ENCODE data around the gene ASAP3. TPM values are rescaled to one million over a fixed set of nuclear protein-coding genes. Genes with fewer than 3 reads are reported as not detected.
A peak's percentile ranks its signal among the peaks of the same experiment; 100 is the strongest.

Gene ASAP3
- 1.6 and 4.7 TPM in 2 replicates for total RNA-seq (2014; rRNA removed; shearing (Covaris generic); ENCODE audit: low replicate concordance)

GRCh38 chr1:23483321-23484252 lies at the start of gene ASAP3:
ASAP3 (minus strand) TSS chr1:23484179; CDS start chr1:23484133, 46 bp downstream.
- DNase-seq (ENCODE audit: low read depth): no peak
- in situ Hi-C loops (cut with HindIII; ENCODE audit: low pct_unique_long_range_greater_than_20kb, low sequenced_read_pairs): no loop called here

DNA sequence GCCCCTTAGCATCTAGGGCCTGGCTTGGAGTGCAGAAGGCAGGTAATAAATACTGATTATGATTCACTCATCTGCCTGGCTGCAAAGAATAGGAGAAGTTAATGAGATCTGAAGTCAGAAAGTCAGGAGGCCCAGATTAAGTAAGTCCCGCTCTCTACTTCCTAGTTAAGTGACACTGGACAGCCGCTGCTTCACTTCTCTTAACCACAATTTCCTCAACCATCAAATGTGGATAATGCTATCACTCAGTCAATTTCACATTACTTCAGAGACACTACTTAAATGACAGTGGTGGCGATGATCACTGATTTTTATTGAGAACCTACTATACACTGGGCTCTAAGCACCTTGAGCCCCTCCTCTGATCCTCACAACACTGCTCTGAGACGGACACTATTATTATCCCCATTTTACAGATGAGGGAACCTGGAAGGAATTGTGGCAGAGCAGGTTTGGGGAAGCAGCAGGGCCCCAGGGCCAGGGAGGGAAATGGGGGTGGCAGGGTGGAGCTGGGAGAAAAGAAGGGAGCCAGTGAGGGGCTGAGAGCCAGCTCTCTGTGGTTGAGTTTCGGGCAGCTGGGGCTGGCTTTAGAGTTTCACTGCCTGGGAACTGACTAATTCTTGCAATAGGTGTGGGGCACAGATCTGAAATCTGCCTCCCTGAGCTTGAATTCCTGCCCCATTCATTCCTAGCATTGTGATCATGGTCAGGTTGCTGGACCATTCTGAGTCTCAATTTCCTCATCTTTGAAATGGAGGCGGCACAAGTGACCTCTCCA lies 49.5 kb upstream of the ASAP3 start:
- in situ Hi-C loops (cut with HindIII; ENCODE audit: low pct_unique_long_range_greater_than_20kb, low sequenced_read_pairs): no loop called here
- DNase-seq (ENCODE audit: low read depth): no peak

GRCh38 chr1:23531562-23532094 lies 47.6 kb upstream of the ASAP3 start:
- DNase-seq (ENCODE audit: low read depth): no peak
- in situ Hi-C loops (cut with HindIII; ENCODE audit: low pct_unique_long_range_greater_than_20kb, low sequenced_read_pairs): no loop called here

DNA sequence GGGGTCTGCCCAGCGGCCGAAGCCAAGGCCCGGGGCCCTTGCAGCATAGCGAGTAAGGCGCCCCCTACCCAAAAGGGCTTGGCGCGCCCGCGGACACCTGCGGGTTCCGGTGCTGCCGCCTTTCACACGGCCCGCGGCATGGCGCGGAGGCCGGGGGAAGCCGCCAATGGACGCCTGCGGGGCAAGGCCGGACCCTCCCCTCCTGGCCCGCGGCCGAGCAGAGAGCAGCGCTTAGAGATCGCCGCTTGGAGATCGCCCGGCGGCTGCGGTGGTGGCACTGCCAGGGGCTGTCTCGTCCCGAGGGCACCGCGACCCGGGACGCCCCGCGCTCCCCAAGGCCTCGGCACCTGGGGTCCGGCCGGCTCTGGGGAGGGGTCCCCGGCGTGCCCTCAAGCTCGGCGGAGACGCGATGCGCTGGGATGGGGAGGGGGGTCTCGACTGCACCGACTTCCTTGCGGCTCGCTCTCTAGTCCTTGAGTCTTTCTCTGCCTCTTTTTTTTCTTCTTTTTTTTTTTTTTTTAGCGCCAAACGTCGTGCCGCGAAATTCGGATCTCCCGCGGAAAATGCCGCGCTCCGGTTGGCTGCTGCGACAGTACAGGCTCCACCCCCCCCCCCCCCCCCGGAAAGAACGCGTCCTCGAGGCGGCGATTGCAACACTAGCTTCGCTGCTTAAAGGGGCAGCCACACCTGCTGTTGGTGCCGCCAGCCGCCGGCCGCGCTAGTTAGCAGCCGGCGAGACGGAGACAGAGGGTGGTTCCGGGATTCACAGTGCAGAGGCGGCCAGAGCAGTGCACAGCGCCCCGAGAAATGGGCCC lies 47.0 kb upstream of the ASAP3 start, which contains the start of gene E2F2:
E2F2 (minus strand) TSS at position 487 of the 815 bp plus-strand sequence; CDS start at position 47, 440 bp downstream.
- in situ Hi-C loops (cut with HindIII; ENCODE audit: low pct_unique_long_range_greater_than_20kb, low sequenced_read_pairs): no loop called here
- peak; percentile 91 for DNase-seq (ENCODE audit: low read depth)

DNA sequence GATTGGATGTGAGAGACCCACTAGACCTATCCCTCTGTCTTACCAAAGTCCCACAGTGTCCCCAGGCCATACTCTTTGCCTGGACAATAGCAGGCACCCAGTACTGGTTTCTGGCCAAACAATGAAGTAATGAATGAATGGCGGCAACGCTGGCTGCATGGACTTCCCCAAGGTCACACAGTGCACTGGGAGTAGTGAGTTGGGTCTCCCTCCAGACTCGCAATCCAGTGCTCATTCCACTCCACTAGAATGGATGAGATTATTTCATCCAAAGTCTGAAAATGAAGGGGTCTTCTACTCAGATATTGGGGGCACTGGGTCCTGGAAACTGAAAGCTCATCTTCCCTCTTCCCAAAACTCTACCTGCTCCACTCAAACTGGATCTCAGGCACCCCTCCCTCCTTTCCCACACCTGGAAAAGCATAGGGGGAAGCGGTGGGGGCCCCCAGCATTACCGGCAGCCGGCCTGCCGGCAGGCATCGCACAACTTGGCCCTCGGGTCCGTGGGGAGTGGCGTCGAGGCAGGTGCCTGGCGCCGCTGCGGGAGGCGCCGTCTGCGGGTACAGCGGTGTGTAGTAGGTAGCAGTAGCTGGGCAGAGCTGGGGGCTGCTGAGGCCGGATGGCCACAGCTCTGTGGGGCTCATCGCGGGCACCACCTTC lies 46.2 kb upstream of the ASAP3 start:
- DNase-seq (ENCODE audit: low read depth): no peak
- in situ Hi-C loops (cut with HindIII; ENCODE audit: low pct_unique_long_range_greater_than_20kb, low sequenced_read_pairs): no loop called here

GRCh38 chr1:23529146-23530086 lies 45.4 kb upstream of the ASAP3 start:
- no peak for DNase-seq (ENCODE audit: low read depth)
- in situ Hi-C loops (cut with HindIII; ENCODE audit: low pct_unique_long_range_greater_than_20kb, low sequenced_read_pairs): no loop called here

GRCh38 chr1:23528250-23528978 lies 44.4 kb upstream of the ASAP3 start:
- in situ Hi-C loops (cut with HindIII; ENCODE audit: low pct_unique_long_range_greater_than_20kb, low sequenced_read_pairs): no loop called here
- DNase-seq (ENCODE audit: low read depth): peak; percentile 87

- DNase-seq (ENCODE audit: low read depth): no peak
- in situ Hi-C loops (cut with HindIII; ENCODE audit: low pct_unique_long_range_greater_than_20kb, low sequenced_read_pairs): no loop called here
Observed at GRCh38 chr1:23527900-23528249, 43.9 kb upstream of the ASAP3 start.

DNA sequence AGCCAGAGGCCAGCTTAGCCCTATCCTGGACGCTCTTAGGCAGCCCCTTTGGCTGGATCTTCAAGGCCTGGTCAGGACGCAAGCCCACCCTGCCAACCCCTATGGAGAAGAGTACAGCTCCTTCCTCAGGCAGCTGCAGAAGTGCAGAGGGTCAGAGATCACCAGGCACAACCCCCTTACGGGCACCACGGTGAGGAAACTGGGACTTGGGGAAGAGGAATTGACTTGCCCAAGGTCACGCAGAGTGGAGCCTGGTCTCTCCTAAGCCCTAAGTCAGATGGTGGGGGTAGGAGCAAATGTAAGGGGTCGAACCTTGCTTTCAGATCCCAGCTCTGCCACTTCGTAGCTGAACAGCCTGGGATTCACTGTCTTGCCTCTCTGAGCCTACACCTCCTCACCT lies 43.4 kb upstream of the ASAP3 start:
- DNase-seq (ENCODE audit: low read depth): no peak
- in situ Hi-C loops (cut with HindIII; ENCODE audit: low pct_unique_long_range_greater_than_20kb, low sequenced_read_pairs): no loop called here

DNA sequence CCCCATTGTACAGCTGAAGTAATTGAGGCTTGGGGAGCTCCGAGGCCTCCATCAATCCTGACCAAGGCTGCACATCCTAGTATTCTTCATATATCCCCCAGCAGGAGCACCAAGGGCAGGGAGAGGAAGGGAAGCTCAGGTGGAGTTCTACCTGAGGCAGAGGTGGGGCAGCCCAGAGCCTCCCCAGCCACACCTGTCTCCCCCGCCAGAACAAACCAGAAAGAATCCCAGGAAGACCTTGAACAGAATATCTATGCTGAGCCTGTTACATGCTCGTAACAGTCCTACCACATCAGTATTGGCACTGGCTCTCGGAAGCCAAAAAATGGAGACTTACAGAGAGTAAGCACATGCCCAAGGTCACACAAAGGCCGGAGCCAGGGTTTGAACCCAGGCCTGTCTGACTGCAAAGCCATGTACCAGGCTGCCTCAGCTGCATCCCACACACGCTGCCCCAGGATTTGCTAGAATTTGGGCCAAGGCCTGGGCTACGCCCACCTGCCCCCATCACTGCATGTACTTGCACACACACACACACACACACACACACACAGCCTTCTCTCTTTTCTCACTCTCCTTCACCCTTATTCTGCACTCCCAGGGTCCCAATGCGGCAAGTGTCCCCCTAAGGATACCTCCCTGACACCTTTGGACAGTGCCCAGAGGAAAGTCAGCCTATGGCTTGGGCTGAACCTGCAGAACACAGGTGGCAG lies 42.5 kb upstream of the ASAP3 start:
- DNase-seq (ENCODE audit: low read depth): no peak
- in situ Hi-C loops (cut with HindIII; ENCODE audit: low pct_unique_long_range_greater_than_20kb, low sequenced_read_pairs): no loop called here

DNA sequence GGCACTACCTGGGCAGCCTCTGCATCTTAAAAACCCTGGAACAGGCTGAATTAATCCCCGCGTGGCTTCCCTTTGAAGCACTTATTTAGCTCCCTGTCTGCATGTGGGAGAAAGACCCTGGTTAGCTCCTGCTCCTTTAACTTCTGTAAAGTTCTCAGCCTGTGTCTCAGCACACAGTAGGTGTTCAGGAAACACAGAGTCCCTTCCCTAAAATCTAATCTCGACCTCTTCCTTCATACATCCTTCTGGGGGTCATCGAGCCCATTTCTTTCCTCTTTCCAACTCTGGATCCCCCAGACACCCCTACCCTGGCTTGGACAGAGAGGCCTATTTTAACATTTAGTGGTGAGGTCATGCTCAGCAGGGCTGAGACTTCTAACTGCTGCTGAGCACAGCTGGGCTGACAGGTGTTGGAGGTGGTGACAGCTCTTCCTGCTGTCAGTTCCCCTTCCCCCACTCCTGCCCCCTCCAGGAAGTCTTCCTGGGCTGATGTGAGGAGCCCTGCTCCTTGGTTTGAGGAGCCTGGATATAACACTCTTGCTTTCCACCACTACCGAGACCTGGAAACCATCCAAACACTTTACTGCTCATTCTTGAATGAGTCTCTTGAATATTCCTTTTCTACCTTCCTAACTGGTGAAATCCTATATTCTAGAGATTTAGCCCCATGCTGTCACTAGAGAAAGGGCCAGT lies 41.7 kb upstream of the ASAP3 start:
- in situ Hi-C loops (cut with HindIII; ENCODE audit: low pct_unique_long_range_greater_than_20kb, low sequenced_read_pairs): no loop called here
- no peak for DNase-seq (ENCODE audit: low read depth)

DNA sequence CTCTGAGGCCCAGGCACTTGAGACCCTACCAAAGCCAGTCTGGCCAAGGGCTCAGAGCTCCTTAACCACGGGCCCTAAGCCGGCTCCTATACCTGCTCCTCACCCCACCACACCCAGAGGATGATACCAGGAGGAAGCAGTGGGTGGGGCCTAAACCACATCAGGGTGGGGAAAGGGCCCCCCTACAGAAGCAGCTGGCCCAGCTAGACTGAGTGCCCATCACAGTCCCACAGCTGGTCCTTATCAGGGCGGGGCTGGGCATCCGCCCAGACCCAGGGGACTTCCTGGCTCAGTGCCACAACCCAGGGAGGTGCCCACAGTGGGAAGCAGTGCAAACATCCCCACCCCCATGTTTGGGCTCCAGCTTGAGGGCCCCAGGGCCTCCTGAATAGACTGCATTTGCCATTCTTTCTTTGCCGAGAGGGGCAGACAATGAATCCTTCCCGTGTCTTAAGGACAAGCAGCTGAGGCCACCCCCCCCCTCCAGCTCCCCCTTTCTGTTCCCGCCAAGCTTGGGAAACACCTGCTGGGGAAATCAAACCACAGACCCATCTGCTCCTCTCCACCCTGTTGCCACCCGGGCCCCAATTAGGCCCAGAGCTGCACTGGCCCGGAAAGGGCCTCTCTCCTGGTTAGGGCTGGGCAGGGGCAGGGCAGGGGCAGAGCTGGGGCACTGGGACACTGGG lies 40.9 kb upstream of the ASAP3 start:
- no peak for DNase-seq (ENCODE audit: low read depth)
- in situ Hi-C loops (cut with HindIII; ENCODE audit: low pct_unique_long_range_greater_than_20kb, low sequenced_read_pairs): no loop called here

GRCh38 chr1:23524163-23524562 lies 40.2 kb upstream of the ASAP3 start:
- in situ Hi-C loops (cut with HindIII; ENCODE audit: low pct_unique_long_range_greater_than_20kb, low sequenced_read_pairs): no loop called here
- no peak for DNase-seq (ENCODE audit: low read depth)

DNA sequence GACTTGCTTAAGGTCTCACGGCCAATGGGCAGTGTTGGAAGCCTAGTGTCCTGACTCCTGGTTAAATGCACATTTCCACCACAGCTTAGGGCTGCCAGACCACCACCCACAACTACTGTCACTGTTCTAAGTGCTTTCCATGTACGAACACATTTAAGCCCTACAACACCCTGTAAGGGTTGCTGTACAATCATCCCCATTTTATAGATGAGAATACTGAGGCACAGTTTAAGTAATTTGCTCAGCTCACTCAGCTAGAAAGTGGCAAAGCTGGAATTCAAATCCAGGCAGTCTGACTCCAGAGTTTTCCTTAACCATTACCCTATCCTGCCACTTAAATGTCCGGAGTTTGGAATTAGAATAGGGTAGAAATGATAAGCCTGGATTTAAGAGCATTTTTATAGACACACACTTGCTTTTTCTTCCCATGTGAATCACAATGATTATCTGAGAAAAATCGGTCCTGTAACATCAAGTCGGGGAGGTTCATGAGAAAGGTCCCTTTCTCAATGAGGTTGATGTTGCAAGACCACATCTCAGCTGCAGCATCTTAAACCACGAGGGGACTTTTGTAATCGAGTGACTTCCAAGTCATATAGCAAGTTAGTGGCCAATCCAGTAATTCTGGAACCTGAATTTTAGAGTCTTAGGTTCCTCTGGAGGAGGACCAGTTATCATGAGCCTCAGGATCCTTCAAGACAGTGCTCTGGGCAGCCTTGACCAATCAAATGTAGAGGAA lies 38.4 kb upstream of the ASAP3 start:
- in situ Hi-C loops (cut with HindIII; ENCODE audit: low pct_unique_long_range_greater_than_20kb, low sequenced_read_pairs): no loop called here
- DNase-seq (ENCODE audit: low read depth): no peak
